Spleen (tissue), 11 donors: ENCODE results near the gene MGAT5. TPM values are rescaled to one million over a fixed set of nuclear protein-coding genes. Genes with fewer than 3 reads are reported as not detected.

Experiments
- DNase-seq: peaks from one replicate; pipeline ENCODE4 v3.0.0-alpha.2; 2020
- H3K27ac ChIP-seq, 8 donors: fragments of 200-600 bp; sonication (generic) in 7 of 8; 1 replicate in 4 of 8; 2 replicates in 4 of 8; pipeline versions ENCODE4 v1.5.0 to v1.8.0; 2016 to 2021; ENCODE audit warnings: inconsistent platforms in 4 of 8, mild to moderate bottlenecking in 4 of 8, moderate library complexity in 1 of 8
- H3K27me3 ChIP-seq, 7 donors: fragments of 200-600 bp; sonication (generic) in 6 of 7; replicated peaks in 1 of 7; 1 replicate in 4 of 7; 2 replicates in 3 of 7; pipeline versions ENCODE4 v1.5.0 to v1.8.0; 2016 to 2021; ENCODE audit warnings: inconsistent platforms in 3 of 7, mild to moderate bottlenecking in 1 of 7
- H3K36me3 ChIP-seq, 6 donors: fragments of 200-600 bp; sonication (generic) in 5 of 6; 1 replicate in 4 of 6; 2 replicates in 2 of 6; pipeline versions ENCODE4 v1.5.0 to v1.8.0; 2016 to 2021; ENCODE audit warnings: inconsistent platforms in 2 of 6
- H3K4me1 ChIP-seq, 6 donors: fragments of 200-600 bp; sonication (generic) in 5 of 6; 1 replicate in 3 of 6; 2 replicates in 3 of 6; pipeline versions ENCODE4 v1.5.0 to v1.8.0; 2016 to 2021; ENCODE audit warnings: inconsistent platforms in 3 of 6
- H3K4me3 ChIP-seq, 8 donors: fragments of 200-600 bp; sonication (generic) in 7 of 8; 1 replicate in 4 of 8; 2 replicates in 4 of 8; pipeline versions ENCODE4 v1.5.0 to v1.8.0; 2016 to 2021; ENCODE audit warnings: inconsistent platforms in 4 of 8, mild to moderate bottlenecking in 4 of 8, moderate library complexity in 2 of 8
- H3K9me3 ChIP-seq, 8 donors: fragments of 200-600 bp; sonication (generic) in 7 of 8; 1 replicate in 4 of 8; 2 replicates in 4 of 8; pipeline versions ENCODE4 v1.5.0 to v1.8.0; 2016 to 2021; ENCODE audit warnings: inconsistent platforms in 4 of 8
- POLR2A ChIP-seq, 3 donors: fragments of 450-650 bp; IDR thresholded peaks; one replicate each; pipeline ENCODE4 v1.5.1; 2017; ENCODE audit warnings: antibody characterized with exemption in 3 of 3, mild to moderate bottlenecking in 1 of 3
- POLR2AphosphoS5 ChIP-seq, 3 donors: sonication (generic); formaldehyde crosslinking; IDR thresholded peaks; one replicate each; pipeline ENCODE4 v1.5.1; 2017; ENCODE audit warnings: antibody characterized with exemption in 3 of 3
- WGBS, 5 donors: extraction: QIAGEN DNeasy Blood & Tissue Kit in 3 of 5; methylation state at CpG; one replicate each; pipeline versions ENCODE4 v1.1.5 to v1.1.7; 2013 to 2018; 5-methylcytosine and 5-hydroxymethylcytosine counted together
- intact Hi-C: fragments of 100-400 bp; cut with DNase I; formaldehyde crosslinking; loops from one replicate; pipeline ENCODE4 v1.15.0; 2023; ENCODE audit warnings: low total_unique reads
- polyA plus RNA-seq, 3 donors: library from polyadenylated mRNA; stranded (reverse); fragments of 200-250 nt; gene quantifications; one replicate each; pipeline ENCODE4 v1.2.1, GENCODE V29; 2013
- total RNA-seq, 7 donors: library from RNA; depleted of rRNA in 3 of 7; stranded (reverse); fragments of >200 nt in 3 of 7; fragmentation: NEBNext Ultra II Directional in 4 of 7; extraction: Animal tissue kit (Norgen Biotek cat#: 25700) in 4 of 7; gene quantifications; one replicate each; pipeline versions ENCODE4 v1.1.0 to v1.2.1, GENCODE V29; 2016 to 2021
- TF ChIP-seq, protein P1 (sequence below), 11 experiments: fragments of 200-600 bp in 7 of 11; fragments of 450-650 bp in 4 of 11; sonication (generic) in 4 of 11; IDR thresholded peaks in 8 of 11; conservative IDR thresholded peaks in 3 of 11; 1 replicate in 7 of 11; 2 replicates in 4 of 11; pipeline versions ENCODE4 v1.4.0 to v1.8.0; 2016 to 2021; ENCODE audit warnings: antibody characterized with exemption in 11 of 11, inconsistent platforms in 4 of 11, mild to moderate bottlenecking in 1 of 11
- donor health status: healthy with polysubstance abuse.
- donor health status: DM: no; HTN: no; CAD: no; lungs with moderate emphysema.
- donor health status: DM: no; HTN: no; CAD: no.
- donor health status: Bipolar disorder and iron deficiency.
- donor health status: healthy.
- donor health status: DM: no; HTN: no; CAD: no.
- donor health status: DM: yes; HTN: yes; CAD: no.

MGAT5 gene
- total and polyA plus RNA-seq, 10 donors, result 11.2 to 110 (median 91.9) TPM

DNA sequence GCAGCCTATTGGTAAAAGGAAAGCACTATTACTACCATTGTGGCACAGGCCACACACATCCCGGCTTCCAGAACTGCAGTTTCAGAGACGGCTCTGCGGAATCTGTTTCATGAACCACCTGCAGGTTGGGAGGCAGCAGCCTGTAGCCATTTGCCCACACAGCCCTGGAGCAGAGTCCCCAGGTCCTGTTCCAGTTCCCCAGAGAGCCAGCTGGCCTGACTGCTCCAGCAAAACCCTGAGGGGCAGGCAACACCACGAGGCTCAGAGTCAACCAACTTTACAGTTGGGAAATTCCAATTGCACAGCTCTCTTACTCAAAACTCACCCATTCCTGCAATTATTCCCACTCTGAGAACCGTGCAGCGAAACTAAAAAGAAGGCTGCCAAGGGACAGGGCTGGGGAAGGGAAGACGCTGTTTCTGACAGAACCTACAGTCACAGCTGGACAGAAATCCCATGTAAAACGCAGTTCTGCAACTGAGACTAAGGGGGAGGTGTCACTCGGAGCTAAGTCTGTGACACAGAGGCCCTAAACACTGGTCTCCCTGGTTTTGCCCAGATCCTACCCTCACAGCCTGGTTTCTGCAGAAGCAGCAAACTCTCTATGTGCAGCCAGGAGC, 245.5 kb downstream of the MGAT5 start:
- Histone ChIP-seq H3K27me3 (no peaks in the 10 kb centered on the region), H3K4me1 (no peaks in the 10 kb centered on the region), H3K27ac (no peak overlapping the region), H3K36me3 (no peaks in the 10 kb centered on the region), H3K4me3 (no peak overlapping the region), H3K9me3 (no peaks in the 10 kb centered on the region)
- intact Hi-C loops, result no loop called here
- WGBS, 5 donors, result 58 to 84% (median 77%) methylated on average over 9 of the region's 9 CpGs
- TF ChIP-seq POLR2AphosphoS5 (IDR thresholded peaks at IDR 0.05) (no peak), POLR2A (IDR thresholded peaks at IDR 0.05) (no peak)
- TF ChIP-seq, protein P1, sequence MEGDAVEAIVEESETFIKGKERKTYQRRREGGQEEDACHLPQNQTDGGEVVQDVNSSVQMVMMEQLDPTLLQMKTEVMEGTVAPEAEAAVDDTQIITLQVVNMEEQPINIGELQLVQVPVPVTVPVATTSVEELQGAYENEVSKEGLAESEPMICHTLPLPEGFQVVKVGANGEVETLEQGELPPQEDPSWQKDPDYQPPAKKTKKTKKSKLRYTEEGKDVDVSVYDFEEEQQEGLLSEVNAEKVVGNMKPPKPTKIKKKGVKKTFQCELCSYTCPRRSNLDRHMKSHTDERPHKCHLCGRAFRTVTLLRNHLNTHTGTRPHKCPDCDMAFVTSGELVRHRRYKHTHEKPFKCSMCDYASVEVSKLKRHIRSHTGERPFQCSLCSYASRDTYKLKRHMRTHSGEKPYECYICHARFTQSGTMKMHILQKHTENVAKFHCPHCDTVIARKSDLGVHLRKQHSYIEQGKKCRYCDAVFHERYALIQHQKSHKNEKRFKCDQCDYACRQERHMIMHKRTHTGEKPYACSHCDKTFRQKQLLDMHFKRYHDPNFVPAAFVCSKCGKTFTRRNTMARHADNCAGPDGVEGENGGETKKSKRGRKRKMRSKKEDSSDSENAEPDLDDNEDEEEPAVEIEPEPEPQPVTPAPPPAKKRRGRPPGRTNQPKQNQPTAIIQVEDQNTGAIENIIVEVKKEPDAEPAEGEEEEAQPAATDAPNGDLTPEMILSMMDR (IDR thresholded peaks at IDR 0.05 in 8 of 11, conservative IDR thresholded peaks at IDR 0.05 in 3 of 11), result no peak
- no peak for DNase-seq

DNA sequence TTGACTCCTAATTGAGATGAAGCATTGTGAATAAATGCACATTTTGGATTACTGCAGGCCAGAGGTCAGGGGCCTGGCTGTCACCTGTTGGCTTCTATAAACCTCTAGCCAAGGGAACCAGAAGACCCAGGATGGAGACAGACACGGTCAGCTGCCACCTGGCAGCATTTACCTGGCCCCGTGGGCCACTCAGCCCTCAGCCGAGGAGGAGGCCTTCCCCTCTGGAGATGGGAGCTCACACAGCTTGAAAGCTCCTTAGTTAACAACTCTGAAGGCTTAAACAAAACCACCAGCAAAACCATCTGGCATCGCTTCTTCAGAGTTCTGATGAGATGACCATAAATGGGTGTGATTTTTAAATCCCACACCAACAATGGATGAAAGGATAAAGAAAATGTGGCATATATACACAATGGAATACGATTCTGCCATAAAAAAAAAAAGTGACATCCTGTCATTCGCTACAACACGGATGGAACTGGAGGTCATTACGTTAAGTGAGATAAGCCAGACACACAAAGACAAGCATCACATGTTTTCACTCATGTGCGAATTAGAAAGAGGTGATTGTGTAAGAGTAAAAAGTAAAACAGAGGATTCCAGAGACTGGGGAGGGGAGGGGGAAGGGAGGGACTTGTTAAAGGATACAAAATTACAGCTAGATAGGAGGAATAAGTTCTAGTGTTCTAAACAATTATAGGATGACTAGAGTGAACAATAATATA, 246.5 kb downstream of the MGAT5 start:
- DNase-seq, result no peak
- 67 to 80% (median 80%) methylated on average over 9 of the region's 9 CpGs for WGBS, 5 donors
- no peaks in the 10 kb centered on the region for H3K4me1 ChIP-seq

DNA sequence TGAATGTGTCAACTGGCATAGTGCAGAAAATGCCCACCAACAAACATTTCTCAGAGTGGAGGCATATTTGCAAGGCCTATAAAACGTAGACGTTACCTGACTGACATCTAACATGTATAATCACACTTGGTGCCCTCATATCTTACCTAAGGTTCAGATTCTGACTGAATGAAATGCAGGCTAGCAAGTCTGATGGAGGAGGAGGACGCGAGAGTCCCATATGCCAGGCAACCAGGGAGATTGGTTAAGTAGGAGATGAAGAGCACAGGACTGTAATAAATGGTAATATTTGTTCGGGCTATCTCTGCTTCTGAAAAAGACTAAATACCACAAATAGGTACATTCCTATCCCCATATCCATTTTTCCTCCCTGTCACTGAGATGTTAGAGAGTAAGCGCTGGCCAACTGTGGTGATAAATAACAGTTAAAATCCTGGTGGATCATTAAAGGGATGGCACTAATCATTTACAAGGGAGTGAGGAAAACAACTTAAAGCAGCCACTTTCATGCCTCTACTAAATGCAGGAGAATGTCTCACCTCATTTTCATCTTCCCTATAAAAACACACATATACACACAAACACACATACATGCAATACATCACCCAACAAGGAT, 247.7 kb downstream of the MGAT5 start:
- no peaks in the 10 kb centered on the region for H3K27me3 ChIP-seq
- H3K36me3 ChIP-seq, result no peaks in the 10 kb centered on the region
- H3K4me1 ChIP-seq, result no peaks in the 10 kb centered on the region
- no peak overlapping the region for H3K4me3 ChIP-seq
- no peaks in the 10 kb centered on the region for H3K9me3 ChIP-seq
- WGBS, 5 donors, result 88 to 95% (median 92%) methylated on average over 6 of the region's 6 CpGs
- intact Hi-C loops, result no loop called here
- DNase-seq, result no peak
- no peak overlapping the region for H3K27ac ChIP-seq
- TF ChIP-seq POLR2A (IDR thresholded peaks at IDR 0.05) (no peak), POLR2AphosphoS5 (IDR thresholded peaks at IDR 0.05) (no peak)
- TF ChIP-seq, protein P1 (IDR thresholded peaks at IDR 0.05 in 8 of 11, conservative IDR thresholded peaks at IDR 0.05 in 3 of 11), result no peak

More for the DNA sequence above, 246.5 kb downstream of the MGAT5 start:
- no peak for TF ChIP-seq POLR2AphosphoS5 (IDR thresholded peaks at IDR 0.05)
- no peak for TF ChIP-seq POLR2A (IDR thresholded peaks at IDR 0.05)
- TF ChIP-seq, protein P1 (IDR thresholded peaks at IDR 0.05 in 8 of 11, conservative IDR thresholded peaks at IDR 0.05 in 3 of 11), result no peak
- H3K4me3 ChIP-seq, result no peak overlapping the region
- H3K27ac ChIP-seq, result no peak overlapping the region
- intact Hi-C loops, result no loop called here
- no peaks in the 10 kb centered on the region for H3K27me3 ChIP-seq
- no peaks in the 10 kb centered on the region for H3K36me3 ChIP-seq
- H3K9me3 ChIP-seq, result no peaks in the 10 kb centered on the region

DNA sequence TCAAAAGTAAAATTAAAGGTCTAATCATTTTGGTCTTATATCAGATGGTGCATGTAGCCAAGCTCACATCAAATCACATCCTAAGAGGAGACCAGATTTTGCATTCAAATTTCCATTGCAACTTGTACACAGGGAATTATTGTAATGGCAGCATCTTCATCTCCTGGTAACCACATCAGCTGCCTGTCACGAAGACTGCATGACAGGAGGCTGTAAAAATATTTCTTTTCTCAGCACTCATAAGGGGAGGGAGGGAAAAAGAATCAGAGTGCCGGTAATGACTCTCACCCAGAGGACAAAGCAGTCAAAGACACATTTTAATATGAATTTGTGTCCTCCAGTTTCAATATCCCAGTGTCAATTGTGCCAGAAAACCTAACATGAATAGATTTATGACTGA, 248.2 kb downstream of the MGAT5 start:
- Histone ChIP-seq H3K27me3 (no peaks in the 10 kb centered on the region), H3K4me1 (no peaks in the 10 kb centered on the region), H3K4me3 (no peak overlapping the region), H3K9me3 (no peaks in the 10 kb centered on the region), H3K27ac (no peak overlapping the region), H3K36me3 (no peaks in the 10 kb centered on the region)
- intact Hi-C loops, result no loop called here
- no peak for DNase-seq
- TF ChIP-seq POLR2A (IDR thresholded peaks at IDR 0.05) (no peak), POLR2AphosphoS5 (IDR thresholded peaks at IDR 0.05) (no peak)
- TF ChIP-seq, protein P1 (IDR thresholded peaks at IDR 0.05 in 8 of 11, conservative IDR thresholded peaks at IDR 0.05 in 3 of 11), result no peak
- WGBS, 5 donors, result 73 to 82% (median 76%) methylated on average over 2 of the region's 2 CpGs
